Thyroid gland (tissue), 4 donors: ENCODE measurements around the gene IKBKG. TPM values are rescaled to one million over a fixed set of nuclear protein-coding genes. Genes with fewer than 3 reads are reported as not detected.
"Not testable (repeated sequence)": the region's sequence is repeated elsewhere in the genome, so short reads cannot be mapped to it uniquely, and the experiment has no call there.

Experiments used
- DNase-seq, 2 donors: peaks; one replicate each; pipeline ENCODE4 v3.0.0-alpha.2; 2019
- H3K27ac ChIP-seq, 3 donors: fragments of 200-600 bp; sonication (generic); 1 replicate in 2 of 3; 2 replicates in 1 of 3; pipeline ENCODE4 v1.5.1; 2016 to 2019; ENCODE audit warnings: mild to moderate bottlenecking in 1 of 3, moderate library complexity in 1 of 3
- H3K27me3 ChIP-seq: fragments of 200-600 bp; sonication (generic); one replicate; pipeline ENCODE4 v1.5.1; 2019
- H3K36me3 ChIP-seq, 2 donors: fragments of 200-600 bp; sonication (generic); one replicate each; pipeline ENCODE4 v1.5.1; 2016 to 2019
- H3K4me1 ChIP-seq, 2 donors: fragments of 200-600 bp; sonication (generic); one replicate each; pipeline ENCODE4 v1.5.1; 2017 to 2019
- H3K4me3 ChIP-seq, 3 donors: fragments of 200-600 bp; sonication (generic); replicated peaks in 1 of 3; 1 replicate in 2 of 3; 2 replicates in 1 of 3; pipeline ENCODE4 v1.5.1; 2016; ENCODE audit warnings: mild to moderate bottlenecking in 1 of 3
- H3K9me3 ChIP-seq: fragments of 200-600 bp; sonication (generic); one replicate; pipeline ENCODE4 v1.5.1; 2017
- POLR2A ChIP-seq, 2 donors: fragments of 450-650 bp; IDR thresholded peaks; one replicate each; pipeline ENCODE4 v1.6.1; 2017; ENCODE audit warnings: antibody characterized with exemption in 2 of 2, mild to moderate bottlenecking in 2 of 2, moderate library complexity in 1 of 2
- whole genome bisulfite sequencing, 2 donors: methylation state at CpG; one replicate each; pipeline ENCODE4 v1.1.5; 2017; 5-methylcytosine and 5-hydroxymethylcytosine counted together
- intact Hi-C: fragments of 100-400 bp; cut with DNase I; formaldehyde crosslinking; loops from one replicate; pipeline ENCODE4 v1.15.1; 2023
- total RNA-seq, 4 donors: library from RNA; depleted of rRNA; stranded (reverse); fragments of >200 nt; gene quantifications; one replicate each; pipeline ENCODE4 v1.2.3, GENCODE V29; 2016
- TF ChIP-seq, protein P1 (sequence below), 6 experiments: fragments of 200-600 bp in 3 of 6; fragments of 450-650 bp in 3 of 6; sonication (generic) in 3 of 6; IDR thresholded peaks; one replicate each; pipeline ENCODE4 v1.5.1; 2016 to 2019; ENCODE audit warnings: antibody characterized with exemption in 6 of 6, mild to moderate bottlenecking in 2 of 6, inconsistent platforms in 1 of 6, moderate library complexity in 1 of 6

Gene IKBKG, protein sequence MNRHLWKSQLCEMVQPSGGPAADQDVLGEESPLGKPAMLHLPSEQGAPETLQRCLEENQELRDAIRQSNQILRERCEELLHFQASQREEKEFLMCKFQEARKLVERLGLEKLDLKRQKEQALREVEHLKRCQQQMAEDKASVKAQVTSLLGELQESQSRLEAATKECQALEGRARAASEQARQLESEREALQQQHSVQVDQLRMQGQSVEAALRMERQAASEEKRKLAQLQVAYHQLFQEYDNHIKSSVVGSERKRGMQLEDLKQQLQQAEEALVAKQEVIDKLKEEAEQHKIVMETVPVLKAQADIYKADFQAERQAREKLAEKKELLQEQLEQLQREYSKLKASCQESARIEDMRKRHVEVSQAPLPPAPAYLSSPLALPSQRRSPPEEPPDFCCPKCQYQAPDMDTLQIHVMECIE
- total RNA-seq: 10 to 100 TPM; 14.4 to 24.3 (median 16.8) TPM

DNA sequence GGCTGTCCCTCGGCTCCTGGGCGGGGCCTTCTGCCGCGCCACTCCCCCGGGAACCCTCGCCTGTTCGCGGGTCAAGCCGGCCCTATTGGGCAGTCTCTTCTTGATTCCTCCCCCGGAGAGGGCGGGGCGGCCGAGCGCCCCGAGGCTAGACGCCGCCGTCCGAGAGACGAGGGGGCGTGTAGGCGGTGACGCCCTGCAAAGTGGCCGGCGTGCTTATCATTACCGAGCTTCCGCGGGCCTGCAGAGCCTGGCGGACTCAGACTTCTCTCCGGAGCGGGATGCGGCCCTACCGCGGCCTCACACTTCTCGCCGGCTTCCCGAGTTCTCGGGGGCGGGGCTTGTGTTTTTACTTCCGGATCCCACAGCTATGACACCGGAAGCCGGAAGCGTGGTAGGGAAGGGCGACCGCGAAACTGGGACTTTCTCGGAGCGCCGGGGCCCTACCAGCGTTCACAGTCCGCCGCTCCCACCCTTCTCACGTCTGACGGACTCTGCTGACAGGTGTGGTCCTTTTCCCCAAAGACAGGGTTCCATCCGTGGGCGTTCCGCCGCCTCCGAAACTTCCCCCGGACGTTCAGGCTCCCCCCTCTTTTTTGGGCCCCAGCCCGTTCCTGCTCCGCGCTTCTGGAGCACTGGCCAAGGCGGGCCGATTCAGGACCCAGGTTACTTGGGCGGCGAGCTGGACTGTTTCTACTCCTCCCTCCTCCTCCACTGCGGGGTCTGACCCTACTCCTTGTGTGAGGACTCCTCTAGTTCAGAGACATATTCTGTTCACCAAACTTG lies at the start of gene IKBKG:
TSS of gene IKBKG (plus strand) at position 376 of the 783 bp plus-strand sequence. CDS start 4,383 bp downstream, outside the sequence.
- DNase-seq: peak; percentile 87 to 89
- no peak for TF ChIP-seq POLR2A (IDR thresholded peaks at IDR 0.05)
- TF ChIP-seq, protein P1, sequence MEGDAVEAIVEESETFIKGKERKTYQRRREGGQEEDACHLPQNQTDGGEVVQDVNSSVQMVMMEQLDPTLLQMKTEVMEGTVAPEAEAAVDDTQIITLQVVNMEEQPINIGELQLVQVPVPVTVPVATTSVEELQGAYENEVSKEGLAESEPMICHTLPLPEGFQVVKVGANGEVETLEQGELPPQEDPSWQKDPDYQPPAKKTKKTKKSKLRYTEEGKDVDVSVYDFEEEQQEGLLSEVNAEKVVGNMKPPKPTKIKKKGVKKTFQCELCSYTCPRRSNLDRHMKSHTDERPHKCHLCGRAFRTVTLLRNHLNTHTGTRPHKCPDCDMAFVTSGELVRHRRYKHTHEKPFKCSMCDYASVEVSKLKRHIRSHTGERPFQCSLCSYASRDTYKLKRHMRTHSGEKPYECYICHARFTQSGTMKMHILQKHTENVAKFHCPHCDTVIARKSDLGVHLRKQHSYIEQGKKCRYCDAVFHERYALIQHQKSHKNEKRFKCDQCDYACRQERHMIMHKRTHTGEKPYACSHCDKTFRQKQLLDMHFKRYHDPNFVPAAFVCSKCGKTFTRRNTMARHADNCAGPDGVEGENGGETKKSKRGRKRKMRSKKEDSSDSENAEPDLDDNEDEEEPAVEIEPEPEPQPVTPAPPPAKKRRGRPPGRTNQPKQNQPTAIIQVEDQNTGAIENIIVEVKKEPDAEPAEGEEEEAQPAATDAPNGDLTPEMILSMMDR (IDR thresholded peaks at IDR 0.05): no peak
- H3K9me3 ChIP-seq: no peaks in the 10 kb centered on the region
- 0% methylated on average over 5 of the region's 69 CpGs; no CpG with 5 or more reads in 1 of the 2 donors for WGBS, 2 donors
- H3K4me3 ChIP-seq: peak within 1 kb of the TSS; percentile 22 to 55 (median 49)
- H3K27ac ChIP-seq: peak within 1 kb of the TSS; percentile 61 to 84 (median 83)
- intact Hi-C loops: no loop called here
- no peaks in the 10 kb centered on the region for H3K27me3 ChIP-seq
- no peaks in the 10 kb centered on the region for H3K36me3 ChIP-seq
- H3K4me1 ChIP-seq: peaks cover 14 to 28% of the 10 kb centered on the region in 2 donors

DNA sequence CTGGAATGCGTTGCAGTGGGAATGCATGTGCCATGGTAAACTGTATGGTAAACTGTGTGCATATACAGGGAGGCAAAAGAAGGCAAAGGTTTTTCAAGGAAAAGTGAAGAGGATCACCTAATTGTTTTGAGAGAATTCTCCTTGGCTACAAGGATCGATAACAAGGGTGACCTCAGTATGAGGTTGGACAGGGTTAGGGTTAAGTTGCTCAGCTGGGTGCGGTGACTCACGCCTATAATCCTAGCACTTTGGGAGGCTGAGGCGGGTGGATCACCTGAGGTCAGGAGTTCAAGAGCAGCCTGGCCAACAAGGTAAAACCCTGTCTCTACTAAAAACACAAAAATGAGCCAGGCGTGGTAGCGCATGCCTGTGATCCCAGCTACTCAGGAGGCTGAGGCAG lies 46.0 kb upstream of the IKBKG start:
- intact Hi-C loops, H3K27me3 ChIP-seq, H3K9me3 ChIP-seq, DNase-seq, H3K27ac ChIP-seq, H3K4me1 ChIP-seq, H3K36me3 ChIP-seq, H3K4me3 ChIP-seq: not testable (repeated sequence)
- WGBS, 2 donors: 76 to 88% methylated on average over 5 to 7 of the region's 7 CpGs

DNA sequence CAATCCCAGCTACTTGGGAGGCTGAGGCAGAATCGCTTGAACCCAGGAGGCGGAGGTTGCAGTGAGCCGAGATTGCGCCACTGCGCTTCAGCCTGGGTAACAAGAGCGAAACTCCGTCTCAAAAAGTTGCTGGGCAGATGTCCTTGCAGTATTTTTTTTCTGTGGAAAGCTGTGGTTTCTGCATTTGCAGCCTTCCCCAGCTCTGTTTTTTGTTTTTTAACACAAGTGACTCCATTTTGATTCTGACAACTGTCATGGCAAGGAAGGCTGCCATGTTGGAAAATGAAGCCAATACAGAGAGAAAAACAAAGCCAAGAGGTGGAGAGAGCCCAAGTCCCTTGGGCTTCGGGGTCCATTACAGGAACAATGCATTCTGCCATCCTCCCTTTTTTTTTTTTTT lies 45.3 kb upstream of the IKBKG start:
- TF ChIP-seq, protein P1 (IDR thresholded peaks at IDR 0.05): no peak
- TF ChIP-seq POLR2A (IDR thresholded peaks at IDR 0.05): no peak
- H3K9me3 ChIP-seq: no peaks in the 10 kb centered on the region
- no peaks in the 10 kb centered on the region for H3K27me3 ChIP-seq
- DNase-seq: no peak
- intact Hi-C loops: no loop called here
- H3K36me3 ChIP-seq: peaks cover 0 to 3% of the 10 kb centered on the region in 2 donors
- 95 to 97% methylated on average over 3 to 8 of the region's 8 CpGs for WGBS, 2 donors
- no peaks in the 10 kb centered on the region for H3K4me1 ChIP-seq
- no peak overlapping the region for H3K27ac ChIP-seq
- no peak overlapping the region for H3K4me3 ChIP-seq

DNA sequence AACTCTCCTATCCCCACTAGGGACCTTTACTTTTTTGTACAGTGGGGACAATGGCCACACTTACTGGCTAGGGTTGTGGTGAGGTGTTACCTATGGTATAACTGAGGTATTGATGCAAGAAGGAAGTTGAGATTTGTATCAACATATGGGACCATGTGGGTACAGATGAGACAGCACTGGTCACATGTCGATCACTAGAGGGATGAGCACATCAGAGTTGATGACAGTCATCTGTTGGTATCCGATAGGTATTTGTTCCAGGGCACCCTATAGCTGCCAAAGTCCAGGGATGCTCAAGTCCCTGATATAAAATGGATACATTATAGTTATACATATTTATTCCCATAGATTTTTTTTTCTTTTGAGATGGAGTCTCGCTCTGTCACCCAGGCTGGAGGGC lies 44.4 kb upstream of the IKBKG start:
- intact Hi-C loops: no loop called here
- H3K27ac ChIP-seq: no peak overlapping the region

DNA sequence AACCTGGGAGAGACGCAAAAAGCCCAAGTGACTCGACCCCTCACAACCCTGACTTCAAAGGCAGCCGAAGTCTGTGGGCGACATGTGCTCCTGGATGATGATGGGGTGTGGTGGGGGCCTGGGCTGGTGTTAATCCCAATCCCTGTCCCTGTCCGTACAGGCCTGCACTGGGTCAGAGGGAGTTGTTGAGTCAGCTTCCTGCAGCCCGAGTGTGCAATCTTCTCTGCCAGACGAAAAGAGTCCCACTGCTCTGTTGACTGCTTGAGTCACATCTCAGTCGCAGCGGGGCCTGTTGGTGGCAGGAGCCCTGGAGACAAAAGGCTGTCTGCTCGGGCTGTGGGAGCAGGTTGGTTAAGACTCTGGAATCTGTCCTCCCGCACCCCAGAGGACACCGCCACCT lies 41.7 kb upstream of the IKBKG start:
- H3K36me3 ChIP-seq: peaks cover 3 to 6% of the 10 kb centered on the region in 2 donors
- H3K27me3 ChIP-seq: no peaks in the 10 kb centered on the region
- DNase-seq: no peak
- intact Hi-C loops: no loop called here
- no peak overlapping the region for H3K4me3 ChIP-seq
- no peaks in the 10 kb centered on the region for H3K4me1 ChIP-seq
- no peak for TF ChIP-seq POLR2A (IDR thresholded peaks at IDR 0.05)
- TF ChIP-seq, protein P1 (IDR thresholded peaks at IDR 0.05): no peak
- 87% methylated on average over 3 of the region's 12 CpGs; no CpG with 5 or more reads in 1 of the 2 donors for WGBS, 2 donors
- H3K9me3 ChIP-seq: no peaks in the 10 kb centered on the region
- no peak overlapping the region for H3K27ac ChIP-seq

More for the DNA sequence above, 44.4 kb upstream of the IKBKG start:
- Histone ChIP-seq H3K4me3 (no peak overlapping the region), H3K36me3 (peaks cover 3 to 6% of the 10 kb centered on the region in 2 donors), H3K9me3 (no peaks in the 10 kb centered on the region), H3K4me1 (no peaks in the 10 kb centered on the region), H3K27me3 (no peaks in the 10 kb centered on the region)
- 94 to 98% methylated on average over 3 of the region's 3 CpGs for WGBS, 2 donors
- no peak for TF ChIP-seq POLR2A (IDR thresholded peaks at IDR 0.05)
- TF ChIP-seq, protein P1 (IDR thresholded peaks at IDR 0.05): no peak
- no peak for DNase-seq
